Umbilical cord (tissue), 2 donors: ENCODE results near the gene SEZ6. TPM values are rescaled to one million over a fixed set of nuclear protein-coding genes. Genes with fewer than 3 reads are reported as not detected.
"Not testable (repeated sequence)": the region's sequence is repeated elsewhere in the genome, so short reads cannot be mapped to it uniquely, and the experiment has no call there.

Experiments
- DNase-seq: peaks from one replicate; pipeline ENCODE4 v3.0.0-alpha.2; 2015; ENCODE audit warnings: low spot score
- total RNA-seq: library from RNA; depleted of rRNA; stranded (reverse); fragments of >200 nt; gene quantifications from one replicate; pipeline ENCODE4 v1.2.3, GENCODE V29; 2014; ENCODE audit warnings: low replicate concordance; ENCODE audit not compliant: insufficient read depth

Gene SEZ6
- total RNA-seq, 1 donor from 2014 or later: 1.7 TPM

DNA sequence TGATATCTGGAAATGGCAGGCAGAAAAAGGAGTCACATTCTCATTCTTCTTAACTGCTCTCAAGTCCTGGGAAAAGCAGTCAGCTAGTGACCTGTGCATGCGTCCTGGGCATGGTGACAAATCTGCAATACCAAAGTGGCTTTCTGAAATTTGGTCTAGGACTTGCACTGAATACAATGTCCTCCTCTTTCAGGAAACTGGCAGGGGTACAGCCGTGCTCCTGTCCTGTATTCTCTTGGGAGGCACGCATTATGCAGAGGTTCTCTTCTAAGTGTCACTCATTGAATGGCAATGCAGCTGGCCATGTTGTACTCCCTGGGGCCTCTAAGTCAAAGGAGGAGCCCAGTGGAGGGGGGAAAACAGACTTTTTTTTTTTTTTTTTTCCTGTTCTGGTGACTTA, 65.2 kb downstream of the SEZ6 start:
- DNase-seq: no peak

- DNase-seq: no peak
These were observed 65.7 kb downstream of the SEZ6 start for GRCh38 chr17:28940142-28940541.

DNA sequence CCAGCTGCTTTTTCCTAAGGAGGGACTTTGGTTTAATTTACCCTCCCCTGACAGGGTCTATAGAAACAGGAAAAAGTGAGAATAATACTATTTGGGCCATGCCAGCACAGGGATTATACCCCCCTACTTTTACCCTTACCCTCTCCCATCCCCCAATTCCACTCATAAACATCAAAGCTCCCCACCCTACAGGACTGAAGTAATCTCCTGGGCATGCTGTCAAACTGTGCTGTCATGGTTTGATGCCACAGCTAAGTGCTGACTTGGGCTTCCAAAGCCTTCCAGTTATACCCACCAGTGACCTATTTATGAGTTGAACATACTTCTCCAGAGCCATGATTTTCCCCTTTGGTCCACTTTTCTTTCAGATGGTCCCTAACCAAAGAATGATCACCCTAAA, 67.3 kb downstream of the SEZ6 start:
- DNase-seq: no peak

GRCh38 chr17:28937044-28937729, 68.6 kb downstream of the SEZ6 start:
- DNase-seq: no peak

GRCh38 chr17:28935744-28936460, 69.9 kb downstream of the SEZ6 start:
- DNase-seq: no peak

- DNase-seq: not testable (repeated sequence)
These were observed 71.3 kb downstream of the SEZ6 start for GRCh38 chr17:28934508-28934907.

- no peak for DNase-seq
These were observed 76.0 kb downstream of the SEZ6 start for GRCh38 chr17:28929787-28930186.

- DNase-seq: no peak
These were observed 77.8 kb downstream of the SEZ6 start for GRCh38 chr17:28928061-28928460.

- no peak for DNase-seq
These were observed 79.0 kb downstream of the SEZ6 start for GRCh38 chr17:28926786-28927185.

- DNase-seq: no peak
These were observed 79.5 kb downstream of the SEZ6 start for GRCh38 chr17:28926366-28926765.

DNA sequence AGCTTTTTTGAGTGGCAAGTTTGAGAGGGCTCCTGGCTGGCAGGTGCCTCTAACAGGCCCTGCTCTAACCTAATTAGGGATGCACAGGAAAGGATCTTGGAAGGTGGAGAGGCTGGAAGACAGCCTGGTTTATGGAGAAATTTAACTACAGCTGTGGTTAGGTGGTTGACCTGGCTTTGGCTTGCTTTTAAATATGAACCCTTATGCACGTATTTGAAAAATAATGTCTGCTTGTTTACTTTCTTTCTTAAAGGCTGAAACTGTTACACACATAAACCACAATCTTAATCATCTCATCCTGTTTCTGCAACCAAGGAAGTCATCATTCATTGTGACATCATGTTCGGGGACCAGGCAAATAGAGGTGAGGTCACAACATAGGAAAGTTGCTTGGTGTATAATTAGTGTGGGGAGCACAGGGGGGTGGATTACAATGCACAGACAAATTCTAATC, 79.9 kb downstream of the SEZ6 start:
- DNase-seq: no peak

DNA sequence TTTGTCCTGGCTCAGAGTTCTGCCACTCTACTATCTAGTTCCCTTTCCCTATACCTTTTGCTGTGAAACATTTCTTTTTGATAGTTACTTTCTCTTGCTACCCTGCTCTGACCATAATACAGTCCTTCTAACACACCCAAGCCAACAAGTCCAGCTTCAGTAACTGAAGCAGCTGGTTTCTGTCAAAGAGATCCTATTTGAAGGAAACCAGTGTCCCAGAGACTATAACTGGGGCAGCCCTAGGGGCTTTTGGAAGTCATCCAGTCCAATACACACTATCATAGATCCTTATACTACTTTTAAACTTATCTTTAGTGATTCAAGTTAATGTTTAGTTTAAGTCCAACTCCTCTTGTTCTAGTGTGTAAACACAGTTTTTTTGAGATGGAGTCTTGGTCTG, 85.6 kb downstream of the SEZ6 start:
- DNase-seq: peak; percentile 85

GRCh38 chr17:28918295-28918694, 87.5 kb downstream of the SEZ6 start:
- no peak for DNase-seq

DNA sequence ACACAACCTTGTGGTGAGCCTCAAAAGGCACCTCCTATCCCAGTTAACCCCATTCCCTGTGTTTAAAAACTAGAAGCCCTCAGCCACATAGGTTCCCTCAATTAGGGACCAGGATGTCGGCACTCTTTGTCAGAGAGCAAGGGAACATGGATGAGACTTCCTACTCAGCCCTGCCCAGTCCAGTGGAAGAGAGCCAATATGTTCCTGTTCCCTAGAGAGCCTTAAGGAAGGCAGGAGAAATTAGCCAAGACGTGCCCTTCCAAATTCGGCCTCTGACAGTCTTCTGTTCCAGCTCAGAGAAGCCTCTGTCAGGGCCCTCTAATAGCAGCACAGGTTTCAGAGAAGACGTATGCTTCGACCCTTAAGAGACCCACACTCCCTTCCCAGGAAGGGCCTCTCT, 88.4 kb downstream of the SEZ6 start:
- DNase-seq: no peak

DNA sequence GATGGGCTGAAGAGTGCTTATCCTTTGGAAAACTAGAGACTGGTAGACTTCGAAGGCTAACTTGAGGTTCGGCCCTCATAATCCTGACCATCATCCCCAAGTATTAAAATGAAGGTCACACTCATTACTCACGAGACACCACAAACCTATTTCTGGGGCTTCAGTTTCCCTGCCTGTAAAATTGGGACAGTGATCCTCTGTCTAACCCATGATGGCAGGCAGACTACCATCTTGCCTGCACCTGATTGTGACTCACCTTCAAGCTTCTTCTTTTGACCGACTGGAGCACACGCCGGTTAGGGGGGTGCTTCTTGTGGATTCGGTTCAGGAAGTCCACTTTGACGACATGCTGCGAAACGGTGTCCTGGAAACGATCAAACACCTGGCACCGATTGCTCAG, 88.8 kb downstream of the SEZ6 start:
- no peak for DNase-seq

DNA sequence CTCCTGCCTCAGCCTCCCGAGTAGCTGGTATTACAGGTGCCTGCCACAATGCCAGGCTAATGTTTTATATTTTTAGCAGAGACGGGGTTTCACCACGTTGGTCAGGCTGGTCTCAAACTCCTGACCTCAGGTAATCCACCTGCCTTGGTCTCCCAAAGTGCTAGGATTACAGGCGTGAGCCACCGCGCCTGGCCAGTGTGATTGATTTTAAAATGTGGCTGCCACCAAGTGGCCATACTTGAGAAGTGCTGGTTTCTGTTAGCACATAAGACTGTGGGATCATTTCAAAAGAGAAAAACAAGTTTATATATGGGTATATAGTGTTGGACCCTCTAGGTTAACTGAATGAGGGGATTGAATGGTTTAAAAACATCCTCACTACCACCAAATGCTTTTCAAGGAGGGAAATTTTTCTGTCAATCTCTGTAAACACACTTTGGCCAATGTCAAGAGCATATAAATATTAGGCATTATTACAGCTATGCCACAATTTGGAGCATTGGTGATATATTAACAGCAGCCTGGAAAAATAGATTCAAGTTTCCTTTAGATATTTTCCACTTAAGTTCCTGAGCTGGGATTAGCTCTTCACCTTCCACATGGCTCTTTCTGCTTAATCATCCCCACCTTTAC, 89.4 kb downstream of the SEZ6 start:
- DNase-seq: no peak

DNA sequence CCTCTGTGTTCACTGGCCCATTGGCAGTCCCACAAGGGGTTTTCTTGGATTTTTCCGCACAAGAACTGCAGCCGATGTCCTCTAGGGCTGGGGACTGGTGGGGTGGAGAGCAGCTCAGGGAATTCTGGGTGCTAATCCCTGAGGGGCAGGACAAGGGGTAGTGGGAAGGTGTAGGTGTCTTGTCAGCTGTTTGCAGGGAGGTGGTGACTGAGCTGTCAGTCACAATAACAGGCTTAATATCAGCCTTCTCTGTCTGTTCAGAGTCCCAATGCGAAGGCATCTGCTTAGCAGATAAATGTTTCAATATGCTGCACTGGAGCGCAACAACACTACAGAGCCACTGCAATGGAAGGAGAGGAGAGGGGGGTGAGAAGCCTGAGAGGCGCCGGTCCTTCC, 92.9 kb downstream of the SEZ6 start:
- DNase-seq: no peak

- no peak for DNase-seq
These were observed 93.4 kb downstream of the SEZ6 start for GRCh38 chr17:28912281-28912937.

DNA sequence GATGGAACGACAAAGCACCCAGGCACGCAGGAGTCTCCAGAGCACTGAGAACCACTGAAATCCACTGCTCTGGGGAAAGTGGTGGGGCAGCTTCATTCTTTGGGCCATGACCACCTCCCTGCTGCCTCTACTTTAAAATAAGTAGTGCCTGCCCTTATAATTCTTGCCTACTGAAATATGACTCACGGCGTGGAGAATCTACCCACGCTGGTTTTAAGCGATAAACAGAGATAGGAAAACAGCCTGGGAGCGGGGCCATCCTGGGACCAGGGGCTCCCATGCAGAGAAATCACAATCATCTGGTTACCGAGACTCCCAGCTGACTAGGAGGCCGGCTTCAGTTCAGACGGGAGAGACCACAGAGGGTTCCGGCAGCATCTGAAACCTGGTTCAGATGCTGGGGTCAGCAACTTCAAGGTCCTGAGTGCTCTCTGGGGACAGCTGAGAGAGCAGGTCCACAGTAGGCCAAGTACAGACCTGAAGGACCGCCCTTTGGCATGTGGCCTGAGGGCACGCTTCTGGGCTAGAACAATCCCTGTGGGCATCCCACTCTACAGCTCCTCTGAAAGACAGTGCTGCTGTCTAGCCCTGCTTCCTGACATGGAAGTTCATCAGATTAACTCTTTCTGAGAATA, 94.3 kb downstream of the SEZ6 start:
- no peak for DNase-seq

DNA sequence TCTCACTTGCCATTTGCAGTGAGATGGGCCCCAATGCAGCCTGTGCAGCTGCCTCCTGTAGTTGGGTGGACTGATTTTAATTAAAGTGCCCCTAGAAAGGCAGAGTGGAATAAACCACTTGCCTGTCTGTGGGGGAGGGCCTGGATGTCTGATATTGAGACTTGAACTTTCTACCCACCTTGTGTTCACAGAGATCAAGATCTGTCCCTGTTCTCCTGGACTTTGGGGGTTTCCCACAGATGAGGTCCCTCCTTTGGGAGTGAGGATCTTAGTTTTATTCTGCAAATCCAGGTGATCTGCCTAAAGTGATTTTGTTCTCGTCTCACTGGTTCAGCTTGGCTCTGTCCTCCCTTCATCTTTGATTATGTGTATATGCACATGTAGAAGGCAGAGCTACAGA, 95.3 kb downstream of the SEZ6 start:
- no peak for DNase-seq

DNA sequence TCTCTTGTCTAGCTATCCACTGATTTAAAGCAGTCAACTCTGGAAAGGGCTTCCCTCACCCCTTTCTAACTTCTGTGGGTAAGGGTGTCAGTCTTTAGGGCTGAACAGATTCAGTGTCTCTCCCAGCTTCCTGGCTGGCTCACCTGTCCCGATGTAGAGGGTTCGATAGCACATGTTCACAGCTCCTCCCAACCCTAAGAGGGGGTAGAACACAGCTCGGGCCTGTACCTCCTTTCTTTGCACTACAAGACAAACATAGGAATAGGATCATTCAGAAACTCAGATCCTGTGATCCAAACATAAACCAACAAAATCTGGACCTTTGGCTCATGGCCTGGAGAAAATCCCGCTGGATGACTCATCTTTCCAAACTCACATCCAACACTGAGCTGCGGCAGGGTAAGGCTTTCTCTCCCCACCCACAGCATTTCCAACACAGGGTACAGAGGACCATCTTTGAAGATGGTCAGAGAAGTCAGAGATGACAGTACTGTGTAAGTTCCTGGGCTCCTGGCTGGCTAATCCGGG, 97.1 kb downstream of the SEZ6 start:
- DNase-seq: peak; percentile 93
